Activated B cell treated with CpG ODN at 0.5 μM for 24 hours (primary cell): Measurements from ENCODE around the gene DDIT4. TPM values are rescaled to one million over a fixed set of nuclear protein-coding genes. Genes with fewer than 3 reads are reported as not detected.
A peak's percentile ranks its signal among the peaks of the same experiment; 100 is the strongest.

Experiments
- ATAC-seq: fragments of 200-7000 bp; cut with Tn5 transposase; one replicate; pipeline ENCODE4 v1.10.0; 2021; ENCODE audit warnings: low read depth, mild to moderate bottlenecking, moderate library complexity
- CTCF ChIA-PET: fragments of 350-600 bp; sonication (Branson Sonifier 250); formaldehyde crosslinking; loops from one replicate; lab custom pipeline; 2021; ENCODE audit warnings: antibody characterized with exemption; lab: Charles Lee
- POLR2A ChIA-PET: fragments of 350-600 bp; sonication (Branson Sonifier 250); formaldehyde crosslinking; loops from one replicate; lab custom pipeline; 2021; ENCODE audit warnings: antibody characterized with exemption; lab: Charles Lee
- DNase-seq: peaks from one replicate; pipeline ENCODE4 v3.0.0; 2022
- H3K27ac Mint-ChIP-seq: one replicate; pipeline ENCODE4 v1.8.0; 2020; ENCODE audit warnings: mixed read lengths
- H3K27me3 Mint-ChIP-seq: one replicate; pipeline ENCODE4 v1.8.0; 2021; ENCODE audit warnings: mixed read lengths
- H3K36me3 Mint-ChIP-seq: one replicate; pipeline ENCODE4 v1.8.0; 2021; ENCODE audit warnings: low read depth, mixed read lengths
- H3K4me1 Mint-ChIP-seq: one replicate; pipeline ENCODE4 v1.8.0; 2021; ENCODE audit warnings: mixed read lengths
- H3K4me3 Mint-ChIP-seq: one replicate; pipeline ENCODE4 v1.8.0; 2020; ENCODE audit warnings: mild to moderate bottlenecking, mixed read lengths
- H3K9me3 Mint-ChIP-seq: one replicate; pipeline ENCODE4 v1.8.0; 2020; ENCODE audit warnings: mixed read lengths
- intact Hi-C: fragments of 100-400 bp; cut with micrococcal nuclease; formaldehyde crosslinking; loops from one replicate; pipeline ENCODE4 v1.15.1; 2024
- total RNA-seq: library from RNA; stranded (reverse); gene quantifications from 2 replicates; pipeline ENCODE4 v1.2.3, GENCODE V29; 2022
- TF ChIP-seq, protein P1 (sequence below): fragments of 200-600 bp; IDR thresholded peaks from one replicate; pipeline ENCODE4 v1.8.0; 2022; ENCODE audit warnings: antibody characterized with exemption, mild to moderate bottlenecking

DDIT4 gene
- total RNA-seq, 1 donor from 2014 or later, result 175 TPM

DNA sequence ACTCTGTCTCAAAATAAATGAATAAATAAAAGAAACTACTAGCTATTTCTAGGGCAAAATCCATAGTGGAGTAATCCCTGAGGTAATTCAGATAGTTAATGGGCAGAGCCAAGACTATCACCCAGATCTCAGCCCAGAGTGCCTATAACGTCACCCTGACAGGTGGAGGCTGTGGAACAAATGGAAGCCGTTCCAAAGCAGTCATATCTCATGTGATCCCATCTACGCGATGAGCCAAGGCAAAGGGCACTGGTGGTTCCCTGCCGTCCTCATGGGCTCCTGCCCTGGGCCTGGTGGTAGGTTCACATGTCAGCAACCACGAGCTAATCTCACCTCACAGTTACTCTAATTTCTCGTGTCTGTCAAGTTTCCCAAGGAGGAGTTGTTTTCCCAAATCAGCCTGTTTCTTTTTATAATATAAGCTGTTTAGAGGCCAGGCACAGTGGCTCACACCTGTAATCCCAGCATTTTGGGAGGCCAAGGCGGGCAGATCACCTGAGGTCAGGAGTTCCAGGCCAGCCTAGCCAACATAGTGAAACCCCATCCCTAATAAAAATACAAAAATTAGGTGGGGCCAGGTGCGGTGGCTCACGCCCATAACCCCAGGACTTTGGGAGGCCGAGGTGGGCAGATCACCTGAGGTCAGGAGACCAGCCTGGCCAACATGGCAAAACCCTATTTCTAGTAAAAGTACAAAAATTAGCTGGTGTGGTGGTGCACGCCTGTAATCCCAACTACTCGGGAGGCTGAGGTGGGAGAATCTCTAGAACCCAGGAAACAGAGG is 35.1 kb upstream of the DDIT4 start:
- intact Hi-C loops, result no loop called here
- DNase-seq (no peak), ATAC-seq (no peak)
- Mint-ChIP-seq H3K4me1 (peaks cover 34% of the 10 kb centered on the region), H3K36me3 (peaks cover 39% of the 10 kb centered on the region), H3K9me3 (no peaks in the 10 kb centered on the region), H3K4me3 (no peak overlapping the region), H3K27ac (peak overlapping the region; percentile 5), H3K27me3 (no peaks in the 10 kb centered on the region)
- CTCF ChIA-PET, result interaction anchor here (0.8 to 1.3 kb wide), 2 partner anchors 56 to 113 kb away, joined by 3 read pairs; no protein-coding TSS in a partner anchor
- POLR2A ChIA-PET, result interaction anchor here (0.6 to 2.0 kb wide), 6 partner anchors 8 to 98 kb away, joined by 3 to 9 read pairs (median 4); no protein-coding TSS in a partner anchor
- TF ChIP-seq, protein P1, sequence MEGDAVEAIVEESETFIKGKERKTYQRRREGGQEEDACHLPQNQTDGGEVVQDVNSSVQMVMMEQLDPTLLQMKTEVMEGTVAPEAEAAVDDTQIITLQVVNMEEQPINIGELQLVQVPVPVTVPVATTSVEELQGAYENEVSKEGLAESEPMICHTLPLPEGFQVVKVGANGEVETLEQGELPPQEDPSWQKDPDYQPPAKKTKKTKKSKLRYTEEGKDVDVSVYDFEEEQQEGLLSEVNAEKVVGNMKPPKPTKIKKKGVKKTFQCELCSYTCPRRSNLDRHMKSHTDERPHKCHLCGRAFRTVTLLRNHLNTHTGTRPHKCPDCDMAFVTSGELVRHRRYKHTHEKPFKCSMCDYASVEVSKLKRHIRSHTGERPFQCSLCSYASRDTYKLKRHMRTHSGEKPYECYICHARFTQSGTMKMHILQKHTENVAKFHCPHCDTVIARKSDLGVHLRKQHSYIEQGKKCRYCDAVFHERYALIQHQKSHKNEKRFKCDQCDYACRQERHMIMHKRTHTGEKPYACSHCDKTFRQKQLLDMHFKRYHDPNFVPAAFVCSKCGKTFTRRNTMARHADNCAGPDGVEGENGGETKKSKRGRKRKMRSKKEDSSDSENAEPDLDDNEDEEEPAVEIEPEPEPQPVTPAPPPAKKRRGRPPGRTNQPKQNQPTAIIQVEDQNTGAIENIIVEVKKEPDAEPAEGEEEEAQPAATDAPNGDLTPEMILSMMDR, result no peak

DNA sequence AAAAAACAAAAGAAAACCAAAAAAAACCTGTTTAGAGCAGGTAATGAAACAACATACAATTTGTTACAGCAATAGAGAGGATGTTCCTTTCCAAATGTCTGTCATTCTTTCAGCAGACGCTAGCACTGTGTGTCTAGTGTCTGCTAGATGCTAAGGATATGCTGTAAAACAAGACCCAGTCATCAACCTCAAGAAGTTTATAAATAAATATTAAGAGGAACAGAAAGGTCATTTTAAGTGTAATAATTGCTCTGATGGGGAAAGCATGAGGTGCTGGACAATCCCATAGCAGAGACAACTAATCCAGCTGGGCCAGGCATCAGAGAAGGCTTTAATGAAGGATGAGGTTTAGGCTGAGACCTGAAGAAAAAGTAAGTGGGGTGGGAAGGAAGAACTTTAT is 34.3 kb upstream of the DDIT4 start:
- Mint-ChIP-seq H3K4me3 (no peak overlapping the region), H3K27ac (peak overlapping the region; percentile 68), H3K36me3 (peaks cover 36% of the 10 kb centered on the region), H3K27me3 (no peaks in the 10 kb centered on the region), H3K9me3 (no peaks in the 10 kb centered on the region), H3K4me1 (peaks cover 43% of the 10 kb centered on the region)
- ATAC-seq (no peak), DNase-seq (no peak)
- TF ChIP-seq, protein P1, result no peak
- ChIA-PET POLR2A (interaction anchor here (0.6 to 2.0 kb wide), 3 partner anchors 15 to 94 kb away, joined by 3 to 9 read pairs (median 4); partner anchors contain the start of gene DDIT4), CTCF (interaction anchor here (1.4 kb wide), 1 partner anchor 98 kb away, joined by 5 read pairs; no protein-coding TSS in a partner anchor)
- intact Hi-C loops, result no loop called here

DNA sequence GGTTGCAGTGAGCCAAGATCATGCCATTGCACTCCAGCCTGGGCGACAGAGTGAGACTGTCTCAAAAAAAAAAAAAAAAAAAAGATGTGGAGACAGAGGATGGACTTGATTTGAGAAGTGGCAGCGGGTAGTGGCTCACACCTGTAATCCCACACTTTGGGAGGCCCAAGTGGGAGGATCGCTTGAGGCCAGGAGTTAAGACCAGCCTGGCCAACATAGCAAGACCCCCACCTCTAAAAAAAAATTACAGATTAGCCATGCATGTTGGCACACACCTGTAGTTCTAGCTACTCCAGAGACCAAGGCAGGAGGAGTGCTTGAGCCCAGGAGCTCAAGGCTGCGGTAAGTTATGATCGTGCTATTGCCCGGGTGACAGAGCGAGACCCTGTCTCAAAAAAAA is 33.4 kb upstream of the DDIT4 start:
- TF ChIP-seq, protein P1, result no peak
- POLR2A ChIA-PET, result interaction anchor here (0.6 to 2.6 kb wide), 8 partner anchors 21 to 94 kb away, joined by 3 to 15 read pairs (median 7); partner anchors contain the start of genes ANAPC16, ASCC1 and DDIT4
- H3K4me1 Mint-ChIP-seq, result peaks cover 52% of the 10 kb centered on the region
- intact Hi-C loops, result no loop called here
- no peaks in the 10 kb centered on the region for H3K9me3 Mint-ChIP-seq
- CTCF ChIA-PET, result interaction anchor here (1.4 kb wide), 1 partner anchor 97 kb away, joined by 5 read pairs; no protein-coding TSS in a partner anchor
- H3K4me3 Mint-ChIP-seq, result no peak overlapping the region
- DNase-seq (no peak), ATAC-seq (no peak)
- no peaks in the 10 kb centered on the region for H3K27me3 Mint-ChIP-seq
- no peak overlapping the region for H3K27ac Mint-ChIP-seq
- peaks cover 29% of the 10 kb centered on the region for H3K36me3 Mint-ChIP-seq

DNA sequence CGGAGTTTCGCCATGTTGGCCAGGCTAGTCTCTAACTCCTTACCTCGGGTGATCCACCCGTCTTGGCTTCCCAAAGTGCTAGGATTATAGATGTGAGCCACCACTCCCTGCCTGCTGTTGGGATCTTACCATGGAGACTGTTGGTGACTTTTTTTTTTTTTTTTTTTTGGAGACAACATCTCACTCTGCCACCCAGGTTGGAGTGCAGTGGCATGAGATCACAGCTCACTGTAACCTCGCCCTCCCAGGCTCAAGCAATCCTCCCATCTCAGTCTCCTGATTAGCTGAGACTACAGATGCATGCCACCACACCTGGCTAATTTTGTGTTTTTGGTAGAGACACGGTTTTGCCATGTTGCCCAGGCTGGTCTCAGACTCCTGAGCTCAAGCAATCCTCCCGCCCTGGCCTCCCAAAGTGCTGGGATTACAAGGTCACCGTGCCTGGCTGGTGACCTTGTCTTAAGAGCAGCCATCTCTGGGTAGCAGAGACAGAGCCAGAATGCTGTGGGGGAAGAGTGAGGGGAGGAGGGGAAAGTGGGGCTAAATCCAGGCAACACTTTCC is 32.0 kb upstream of the DDIT4 start:
- TF ChIP-seq, protein P1, result no peak
- Mint-ChIP-seq H3K27me3 (no peaks in the 10 kb centered on the region), H3K27ac (peak overlapping the region; percentile 46), H3K9me3 (no peaks in the 10 kb centered on the region), H3K4me3 (no peak overlapping the region), H3K4me1 (peaks cover 63% of the 10 kb centered on the region), H3K36me3 (peaks cover 16% of the 10 kb centered on the region)
- intact Hi-C loops, result no loop called here
- no peak for ATAC-seq
- no peak for DNase-seq
- ChIA-PET POLR2A (interaction anchor here (0.6 to 10.7 kb wide), 6 partner anchors 26 to 94 kb away, joined by 3 to 155 read pairs (median 6); partner anchors contain the start of genes ANAPC16, ASCC1 and DDIT4), CTCF (no interaction called here)
